HepG2 (cell line): ENCODE measurements around the gene ZNF547. TPM values are rescaled to one million over a fixed set of nuclear protein-coding genes. Genes with fewer than 3 reads are reported as not detected.
A peak's percentile ranks its signal among the peaks of the same experiment; 100 is the strongest.

ENCODE experiments used
- BCL6 ChIP-seq: IDR thresholded peaks from 2 replicates; pipeline ENCODE4 v1.6.1; 2016; ENCODE audit warnings: missing genetic modification reagents, missing compliant biosample characterization
- FOXA1 ChIP-seq, 2 experiments: fragments of 450-650 bp in 1 of 2; sonication (generic) in 1 of 2; formaldehyde crosslinking in 1 of 2; IDR thresholded peaks; 2 replicates each; pipeline versions ENCODE4 v1.4.0 to v1.6.1; 2016 to 2020; ENCODE audit warnings: missing genetic modification reagents in 1 of 2
- JUN ChIP-seq: sonication (generic); formaldehyde crosslinking; IDR thresholded peaks from 2 replicates; pipeline ENCODE4 v1.4.0; 2020; ENCODE audit warnings: mild to moderate bottlenecking, missing genetic modification reagents
- MXD1 ChIP-seq: sonication (generic); formaldehyde crosslinking; IDR thresholded peaks from 2 replicates; pipeline ENCODE4 v1.4.0; 2020; ENCODE audit warnings: mild to moderate bottlenecking, missing genetic modification reagents
- MYNN ChIP-seq: sonication (generic); formaldehyde crosslinking; IDR thresholded peaks from 2 replicates; pipeline ENCODE4 v1.4.0; 2020; ENCODE audit warnings: mild to moderate bottlenecking, low read depth, missing genetic modification reagents
- PAXIP1 ChIP-seq: sonication (generic); formaldehyde crosslinking; conservative IDR thresholded peaks from 2 replicates; pipeline ENCODE4 v1.4.0; 2020; ENCODE audit warnings: mild to moderate bottlenecking, missing genetic modification reagents, moderate library complexity
- PPARG ChIP-seq: conservative IDR thresholded peaks from 2 replicates; pipeline ENCODE4 v1.6.1; 2016; ENCODE audit warnings: missing biosample characterization, missing genetic modification reagents
- RARA ChIP-seq: IDR thresholded peaks from 2 replicates; pipeline ENCODE4 v1.6.1; 2016; ENCODE audit warnings: missing genetic modification reagents, missing compliant biosample characterization
- SIX1 ChIP-seq: sonication (generic); formaldehyde crosslinking; IDR thresholded peaks from 2 replicates; pipeline ENCODE4 v1.4.0; 2020; ENCODE audit warnings: missing genetic modification reagents, borderline replicate concordance
- SOX13 ChIP-seq, 3 experiments: fragments of 450-650 bp in 1 of 3; sonication (generic) in 1 of 3; formaldehyde crosslinking in 1 of 3; IDR thresholded peaks in 2 of 3; conservative IDR thresholded peaks in 1 of 3; 2 replicates each; pipeline versions ENCODE4 v1.5.0 to v1.6.1; 2016 to 2020; ENCODE audit warnings: antibody characterized with exemption in 1 of 3, mild to moderate bottlenecking in 1 of 3, missing compliant biosample characterization in 1 of 3, missing genetic modification reagents in 1 of 3, moderate library complexity in 1 of 3
- TAF1 ChIP-seq: sonication (generic); formaldehyde crosslinking; IDR thresholded peaks from 2 replicates; pipeline ENCODE4 v1.4.0; 2020; ENCODE audit warnings: missing genetic modification reagents
- TBX2 ChIP-seq: sonication (generic); formaldehyde crosslinking; IDR thresholded peaks from 2 replicates; pipeline ENCODE4 v1.5.0; 2020; ENCODE audit warnings: missing genetic modification reagents, mild to moderate bottlenecking, borderline replicate concordance
- ZFP36L2 ChIP-seq: sonication (generic); formaldehyde crosslinking; IDR thresholded peaks from 2 replicates; pipeline ENCODE4 v1.4.0; 2020; ENCODE audit warnings: missing genetic modification reagents
- ZIK1 ChIP-seq: sonication (generic); formaldehyde crosslinking; IDR thresholded peaks from 2 replicates; pipeline ENCODE4 v1.5.0; 2020; ENCODE audit warnings: mild to moderate bottlenecking, low read depth, missing genetic modification reagents, borderline replicate concordance
- ZNF20 ChIP-seq: sonication (generic); formaldehyde crosslinking; IDR thresholded peaks from 2 replicates; pipeline ENCODE4 v1.4.0; 2020; ENCODE audit warnings: mild to moderate bottlenecking, moderate library complexity, missing genetic modification reagents
- ZNF331 ChIP-seq: sonication (generic); formaldehyde crosslinking; IDR thresholded peaks from 2 replicates; pipeline ENCODE4 v1.4.0; 2020; ENCODE audit warnings: missing genetic modification reagents
- polyA plus RNA-seq, 8 experiments: library from polyadenylated mRNA; depleted of rRNA in 3 of 8; stranded (reverse) in 7 of 8; unstranded in 1 of 8; fragments of >200 nt; fragmentation: Illumina TruSeq in 4 of 8; extraction: Trizol in 4 of 8; gene quantifications; 2 replicates each; pipeline versions ENCODE4 v1.2.1 to v1.2.3, GENCODE V29; 2011 to 2016; ENCODE audit warnings: low read depth in 4 of 8, missing spikeins in 1 of 8, mixed read lengths in 1 of 8; ENCODE audit not compliant: insufficient read depth in 1 of 8
- total RNA-seq, 5 experiments: library from RNA; depleted of rRNA; stranded (reverse); fragments of >200 nt; fragmentation: Illumina TruSeq; extraction: Trizol; gene quantifications; 2 replicates each; pipeline ENCODE4 v1.2.3, GENCODE V29; 2016; ENCODE audit warnings: low read depth in 1 of 5

The ZNF547 gene
- total and polyA plus RNA-seq, 2 of the 13 experiments (the other 11 are each of a cell fraction or from before 2014, with no cell fraction given) = 2.0 to 2.6 TPM

GRCh38 chr19:57403737-57404563 is 40.6 kb downstream of the ZNF547 start (continued):
- TF ChIP-seq PAXIP1 (CRISPR knock-in tag) (0 out of 2 replicates have a peak, but pooled peaks have one; percentile 29), ZIK1 (CRISPR knock-in tag) (no peak), RARA (CRISPR knock-in tag) (peak; percentile 87), SIX1 (CRISPR knock-in tag) (peak; percentile 29; the same call in 1 of the 2 replicates), MYNN (CRISPR knock-in tag) (peak; percentile 98), ZNF331 (CRISPR knock-in tag) (peak; percentile 66; the same call in 1 of the 2 replicates), ZFP36L2 (CRISPR knock-in tag) (no peak), JUN (no peak), ZNF20 (no peak), MXD1 (CRISPR knock-in tag) (no peak), FOXA1 (IDR thresholded peaks at IDR 0.05) (no peak), FOXA1 (CRISPR knock-in tag; IDR thresholded peaks at IDR 0.05) (peak; percentile 46; the same call in 1 of the 2 replicates), PPARG (peak; percentile 43; the same call in 1 of the 2 replicates), TBX2 (0 out of 2 replicates have a peak, but pooled peaks have one; percentile 22), TAF1 (CRISPR knock-in tag) (0 out of 2 replicates have a peak, but pooled peaks have one; percentile 26), BCL6 (CRISPR knock-in tag) (peak; percentile 46; the same call in 1 of the 2 replicates), SOX13 (IDR thresholded peaks at IDR 0.05) (no peak), SOX13 (CRISPR knock-in tag; conservative IDR thresholded peaks at IDR 0.05 in 1 of 2, IDR thresholded peaks at IDR 0.05 in 1 of 2) (peak in 1 of 2 experiments; percentile 53; a peak in 1 of 4 replicates)
